Measurements from ENCODE around the gene SERPINI1. TPM values are rescaled to one million over a fixed set of nuclear protein-coding genes. Genes with fewer than 3 reads are reported as not detected.
A peak's percentile ranks its signal among the peaks of the same experiment; 100 is the strongest.

SERPINI1 gene, protein sequence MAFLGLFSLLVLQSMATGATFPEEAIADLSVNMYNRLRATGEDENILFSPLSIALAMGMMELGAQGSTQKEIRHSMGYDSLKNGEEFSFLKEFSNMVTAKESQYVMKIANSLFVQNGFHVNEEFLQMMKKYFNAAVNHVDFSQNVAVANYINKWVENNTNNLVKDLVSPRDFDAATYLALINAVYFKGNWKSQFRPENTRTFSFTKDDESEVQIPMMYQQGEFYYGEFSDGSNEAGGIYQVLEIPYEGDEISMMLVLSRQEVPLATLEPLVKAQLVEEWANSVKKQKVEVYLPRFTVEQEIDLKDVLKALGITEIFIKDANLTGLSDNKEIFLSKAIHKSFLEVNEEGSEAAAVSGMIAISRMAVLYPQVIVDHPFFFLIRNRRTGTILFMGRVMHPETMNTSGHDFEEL
- 1 to 10 TPM; 2.0 to 2.1 TPM for polyA plus RNA-seq

GRCh38 chr3:167735233-167736138 lies at the start of gene SERPINI1:
TSS of gene SERPINI1 (plus strand) at chr3:167735721. CDS start at chr3:167789129, 53,408 bp downstream.
- no peaks in the 10 kb centered on the region for H3K4me1 ChIP-seq (ENCODE audit: control insufficient read depth in 2 of 2, insufficient read depth in 2 of 2, low read length in 1 of 2)

GRCh38 chr3:167691366-167691765 lies 44.2 kb upstream of the SERPINI1 start:
- WGBS, 2 donors: 55 to 68% methylated on average over 3 of the region's 3 CpGs
- no peaks in the 10 kb centered on the region for H3K27me3 ChIP-seq (ENCODE audit: control insufficient read depth in 1 of 2, insufficient read depth in 2 of 2, low read length in 2 of 2)
- peaks cover 2% of the 10 kb centered on the region in 2 donors for H3K36me3 ChIP-seq (ENCODE audit: control insufficient read depth in 2 of 2, insufficient read depth in 2 of 2, low read length in 1 of 2)

More at GRCh38 chr3:167735233-167736138, at the start of gene SERPINI1:
- Histone ChIP-seq H3K27ac (ENCODE audit: low read depth in 2 of 2, low read length in 1 of 2) (peak within 1 kb of the TSS; percentile 99 to 100), H3K27me3 (ENCODE audit: control insufficient read depth in 1 of 2, insufficient read depth in 2 of 2, low read length in 2 of 2) (no peaks in the 10 kb centered on the region), H3K4me3 (ENCODE audit: low read depth in 1 of 2, low read length in 2 of 2) (peak within 1 kb of the TSS; percentile 84 to 92), H3K36me3 (ENCODE audit: control insufficient read depth in 2 of 2, insufficient read depth in 2 of 2, low read length in 1 of 2) (no peaks in the 10 kb centered on the region), H3K9me3 (ENCODE audit: control insufficient read depth in 2 of 2, insufficient read depth in 1 of 2, low read depth in 1 of 2, low read length in 1 of 2) (no peaks in the 10 kb centered on the region)
- WGBS, 2 donors: 0 to 1% methylated on average over 37 of the region's 37 CpGs

GRCh38 chr3:167694121-167694520 lies 41.4 kb upstream of the SERPINI1 start:
- WGBS, 2 donors: 93 to 94% methylated on average over 2 of the region's 2 CpGs
- H3K9me3 ChIP-seq (ENCODE audit: control insufficient read depth in 2 of 2, insufficient read depth in 1 of 2, low read depth in 1 of 2, low read length in 1 of 2): no peaks in the 10 kb centered on the region
- no peak overlapping the region for H3K4me3 ChIP-seq (ENCODE audit: low read depth in 1 of 2, low read length in 2 of 2)
- H3K27ac ChIP-seq (ENCODE audit: low read depth in 2 of 2, low read length in 1 of 2): no peak overlapping the region
- peaks cover 2% of the 10 kb centered on the region in 2 donors for H3K36me3 ChIP-seq (ENCODE audit: control insufficient read depth in 2 of 2, insufficient read depth in 2 of 2, low read length in 1 of 2)
- H3K27me3 ChIP-seq (ENCODE audit: control insufficient read depth in 1 of 2, insufficient read depth in 2 of 2, low read length in 2 of 2): no peaks in the 10 kb centered on the region
- no peaks in the 10 kb centered on the region for H3K4me1 ChIP-seq (ENCODE audit: control insufficient read depth in 2 of 2, insufficient read depth in 2 of 2, low read length in 1 of 2)

More at GRCh38 chr3:167691366-167691765, 44.2 kb upstream of the SERPINI1 start:
- no peak overlapping the region for H3K4me3 ChIP-seq (ENCODE audit: low read depth in 1 of 2, low read length in 2 of 2)
- H3K4me1 ChIP-seq (ENCODE audit: control insufficient read depth in 2 of 2, insufficient read depth in 2 of 2, low read length in 1 of 2): no peaks in the 10 kb centered on the region
- no peaks in the 10 kb centered on the region for H3K9me3 ChIP-seq (ENCODE audit: control insufficient read depth in 2 of 2, insufficient read depth in 1 of 2, low read depth in 1 of 2, low read length in 1 of 2)
- no peak overlapping the region for H3K27ac ChIP-seq (ENCODE audit: low read depth in 2 of 2, low read length in 1 of 2)

- H3K27me3 ChIP-seq (ENCODE audit: control insufficient read depth in 1 of 2, insufficient read depth in 2 of 2, low read length in 2 of 2): no peaks in the 10 kb centered on the region
- H3K27ac ChIP-seq (ENCODE audit: low read depth in 2 of 2, low read length in 1 of 2): no peak overlapping the region
- no peak overlapping the region for H3K4me3 ChIP-seq (ENCODE audit: low read depth in 1 of 2, low read length in 2 of 2)
- no peaks in the 10 kb centered on the region for H3K36me3 ChIP-seq (ENCODE audit: control insufficient read depth in 2 of 2, insufficient read depth in 2 of 2, low read length in 1 of 2)
- H3K4me1 ChIP-seq (ENCODE audit: control insufficient read depth in 2 of 2, insufficient read depth in 2 of 2, low read length in 1 of 2): no peaks in the 10 kb centered on the region
- no peaks in the 10 kb centered on the region for H3K9me3 ChIP-seq (ENCODE audit: control insufficient read depth in 2 of 2, insufficient read depth in 1 of 2, low read depth in 1 of 2, low read length in 1 of 2)
- WGBS, 2 donors: 93 to 94% methylated on average over 4 of the region's 4 CpGs
Measured at GRCh38 chr3:167700046-167700445, 35.5 kb upstream of the SERPINI1 start.

DNA sequence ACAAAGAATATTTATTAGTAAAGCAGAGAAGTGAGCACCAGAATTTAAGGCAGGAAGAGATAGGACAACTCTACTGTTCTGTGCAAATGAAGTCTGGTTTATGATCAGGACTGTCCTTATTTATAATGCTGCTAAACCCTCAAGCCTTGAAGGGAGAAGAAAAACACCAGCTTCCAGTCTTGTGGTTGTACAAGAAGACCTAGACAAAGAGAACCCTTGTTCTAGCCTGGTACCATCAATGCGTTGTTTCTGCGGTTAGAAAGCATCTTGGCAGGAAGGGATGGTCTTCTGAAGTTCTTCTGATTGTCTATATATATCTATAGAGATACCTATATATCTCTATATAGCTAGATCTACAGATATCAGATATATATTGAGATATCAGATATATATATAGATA lies 34.6 kb upstream of the SERPINI1 start:
- no peaks in the 10 kb centered on the region for H3K9me3 ChIP-seq (ENCODE audit: control insufficient read depth in 2 of 2, insufficient read depth in 1 of 2, low read depth in 1 of 2, low read length in 1 of 2)
- H3K27me3 ChIP-seq (ENCODE audit: control insufficient read depth in 1 of 2, insufficient read depth in 2 of 2, low read length in 2 of 2): no peaks in the 10 kb centered on the region
- H3K4me3 ChIP-seq (ENCODE audit: low read depth in 1 of 2, low read length in 2 of 2): no peak overlapping the region
- H3K27ac ChIP-seq (ENCODE audit: low read depth in 2 of 2, low read length in 1 of 2): no peak overlapping the region
- 95 to 97% methylated on average over 2 of the region's 2 CpGs for WGBS, 2 donors
- H3K36me3 ChIP-seq (ENCODE audit: control insufficient read depth in 2 of 2, insufficient read depth in 2 of 2, low read length in 1 of 2): no peaks in the 10 kb centered on the region
- H3K4me1 ChIP-seq (ENCODE audit: control insufficient read depth in 2 of 2, insufficient read depth in 2 of 2, low read length in 1 of 2): no peaks in the 10 kb centered on the region

DNA sequence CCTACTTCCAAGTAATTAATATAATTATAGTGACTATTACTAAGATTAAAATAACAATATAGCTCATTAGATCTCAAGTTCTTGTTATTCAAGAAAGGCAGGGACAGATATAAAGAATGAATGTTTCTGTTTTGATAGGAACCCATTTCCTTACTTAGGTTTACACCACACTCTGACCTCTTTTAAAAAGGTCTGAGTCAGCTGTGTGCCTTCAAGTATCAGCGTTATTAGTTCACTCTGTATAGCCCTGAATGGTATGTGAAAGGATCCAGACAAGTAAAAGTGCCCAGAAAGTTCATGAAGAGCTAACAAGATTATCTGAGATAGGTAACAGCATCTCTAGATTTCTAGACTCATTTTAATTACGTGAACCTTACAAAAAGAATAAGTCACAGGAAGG lies 29.7 kb upstream of the SERPINI1 start:
- H3K36me3 ChIP-seq (ENCODE audit: control insufficient read depth in 2 of 2, insufficient read depth in 2 of 2, low read length in 1 of 2): peaks cover 0 to 8% of the 10 kb centered on the region in 2 donors

GRCh38 chr3:167709690-167710089 lies 25.8 kb upstream of the SERPINI1 start:
- Histone ChIP-seq H3K27me3 (ENCODE audit: control insufficient read depth in 1 of 2, insufficient read depth in 2 of 2, low read length in 2 of 2) (no peaks in the 10 kb centered on the region), H3K4me1 (ENCODE audit: control insufficient read depth in 2 of 2, insufficient read depth in 2 of 2, low read length in 1 of 2) (peaks cover 0 to 3% of the 10 kb centered on the region in 2 donors), H3K36me3 (ENCODE audit: control insufficient read depth in 2 of 2, insufficient read depth in 2 of 2, low read length in 1 of 2) (peaks cover 0 to 8% of the 10 kb centered on the region in 2 donors), H3K9me3 (ENCODE audit: control insufficient read depth in 2 of 2, insufficient read depth in 1 of 2, low read depth in 1 of 2, low read length in 1 of 2) (no peaks in the 10 kb centered on the region), H3K4me3 (ENCODE audit: low read depth in 1 of 2, low read length in 2 of 2) (no peak overlapping the region), H3K27ac (ENCODE audit: low read depth in 2 of 2, low read length in 1 of 2) (no peak overlapping the region)
- WGBS, 2 donors: 73 to 88% methylated on average over 4 of the region's 4 CpGs

More for the DNA sequence above, 29.7 kb upstream of the SERPINI1 start:
- H3K27me3 ChIP-seq (ENCODE audit: control insufficient read depth in 1 of 2, insufficient read depth in 2 of 2, low read length in 2 of 2): no peaks in the 10 kb centered on the region
- no peak overlapping the region for H3K4me3 ChIP-seq (ENCODE audit: low read depth in 1 of 2, low read length in 2 of 2)
- H3K27ac ChIP-seq (ENCODE audit: low read depth in 2 of 2, low read length in 1 of 2): no peak overlapping the region
- peaks cover 0 to 3% of the 10 kb centered on the region in 2 donors for H3K4me1 ChIP-seq (ENCODE audit: control insufficient read depth in 2 of 2, insufficient read depth in 2 of 2, low read length in 1 of 2)
- no peaks in the 10 kb centered on the region for H3K9me3 ChIP-seq (ENCODE audit: control insufficient read depth in 2 of 2, insufficient read depth in 1 of 2, low read depth in 1 of 2, low read length in 1 of 2)
- WGBS, 2 donors: 72 to 83% methylated on average over 2 of the region's 2 CpGs

DNA sequence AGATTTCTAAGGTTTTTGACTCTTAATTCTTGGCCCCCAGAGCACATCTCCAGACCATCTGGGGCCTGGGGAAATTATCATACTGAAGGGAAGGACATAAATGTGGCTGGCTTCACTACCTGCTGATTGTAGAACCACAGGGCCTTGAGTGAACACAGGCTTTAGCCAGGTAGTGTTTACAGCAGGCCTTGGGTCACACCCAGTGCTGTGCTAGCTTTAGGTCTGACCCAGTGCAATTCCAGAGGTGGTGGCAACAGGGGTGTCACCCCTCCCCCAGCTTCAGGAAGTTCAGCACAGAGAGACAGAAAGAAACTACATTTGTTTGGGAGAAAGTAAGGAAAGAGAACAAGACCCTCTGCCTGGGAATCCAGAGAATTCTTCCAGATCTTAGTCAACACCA lies 25.0 kb upstream of the SERPINI1 start:
- Histone ChIP-seq H3K4me3 (ENCODE audit: low read depth in 1 of 2, low read length in 2 of 2) (no peak overlapping the region), H3K27ac (ENCODE audit: low read depth in 2 of 2, low read length in 1 of 2) (no peak overlapping the region), H3K27me3 (ENCODE audit: control insufficient read depth in 1 of 2, insufficient read depth in 2 of 2, low read length in 2 of 2) (no peaks in the 10 kb centered on the region), H3K36me3 (ENCODE audit: control insufficient read depth in 2 of 2, insufficient read depth in 2 of 2, low read length in 1 of 2) (peaks cover 0 to 8% of the 10 kb centered on the region in 2 donors), H3K9me3 (ENCODE audit: control insufficient read depth in 2 of 2, insufficient read depth in 1 of 2, low read depth in 1 of 2, low read length in 1 of 2) (no peaks in the 10 kb centered on the region), H3K4me1 (ENCODE audit: control insufficient read depth in 2 of 2, insufficient read depth in 2 of 2, low read length in 1 of 2) (peaks cover 0 to 3% of the 10 kb centered on the region in 2 donors)

DNA sequence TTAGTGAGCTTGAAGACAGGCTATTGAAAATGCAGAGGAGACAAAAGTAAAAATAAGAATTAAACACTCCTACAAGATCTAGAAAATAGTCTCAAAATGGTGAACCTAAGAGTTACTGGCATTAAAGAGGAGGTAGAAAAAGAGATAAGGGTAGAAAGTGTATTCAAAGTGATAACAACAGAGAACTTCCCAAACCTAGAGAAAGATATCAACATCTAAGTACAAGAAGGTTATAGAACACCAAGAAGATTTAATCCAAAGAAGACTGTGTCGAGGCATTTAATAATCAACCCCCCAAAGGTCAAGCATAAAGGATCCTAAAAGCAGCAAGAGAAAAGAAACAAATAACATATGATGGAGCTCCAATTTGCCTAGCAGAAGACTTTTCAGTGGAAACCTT lies 24.1 kb upstream of the SERPINI1 start:
- H3K27ac ChIP-seq (ENCODE audit: low read depth in 2 of 2, low read length in 1 of 2): no peak overlapping the region
- H3K27me3 ChIP-seq (ENCODE audit: control insufficient read depth in 1 of 2, insufficient read depth in 2 of 2, low read length in 2 of 2): no peaks in the 10 kb centered on the region
- no peaks in the 10 kb centered on the region for H3K9me3 ChIP-seq (ENCODE audit: control insufficient read depth in 2 of 2, insufficient read depth in 1 of 2, low read depth in 1 of 2, low read length in 1 of 2)
- 96 to 100% methylated on average over 1 of the region's 1 CpG for WGBS, 2 donors
- no peak overlapping the region for H3K4me3 ChIP-seq (ENCODE audit: low read depth in 1 of 2, low read length in 2 of 2)
- H3K36me3 ChIP-seq (ENCODE audit: control insufficient read depth in 2 of 2, insufficient read depth in 2 of 2, low read length in 1 of 2): peaks cover 0 to 8% of the 10 kb centered on the region in 2 donors
- peaks cover 0 to 3% of the 10 kb centered on the region in 2 donors for H3K4me1 ChIP-seq (ENCODE audit: control insufficient read depth in 2 of 2, insufficient read depth in 2 of 2, low read length in 1 of 2)

Data from esophagus (tissue), 2 donors.